ENCODE data around the gene IL34. TPM values are rescaled to one million over a fixed set of nuclear protein-coding genes. Genes with fewer than 3 reads are reported as not detected.

IL34 gene
- polyA plus RNA-seq, 1 experiment: 3.0 TPM

GRCh38 chr16:70678121-70678897, 31.9 kb downstream of the IL34 start:
- DNase-seq (ENCODE audit: low read depth, low spot score): no peak
- ChIA-PET POLR2A (no interaction called here), CTCF (interaction anchor here (2.7 to 3.9 kb wide), 2 partner anchors 60 to 93 kb away, joined by 17 to 68 read pairs; no protein-coding TSS in a partner anchor)
- no peak for TF ChIP-seq CTCF (IDR thresholded peaks at IDR 0.05; ENCODE audit: low read depth, low read length)
- no peaks in the 10 kb centered on the region for H3K27me3 ChIP-seq (ENCODE audit: control insufficient read depth, insufficient read depth, low read length)
- H3K27ac ChIP-seq (ENCODE audit: low read depth, low read length): no peak overlapping the region
- H3K9me3 ChIP-seq (ENCODE audit: control insufficient read depth, insufficient read depth, low read length): no peaks in the 10 kb centered on the region; the same call in 1 of the 2 replicates
- no peak overlapping the region for H3K4me3 ChIP-seq (ENCODE audit: low read depth, low read length)

- no peak for DNase-seq (ENCODE audit: low read depth, low spot score)
- CTCF ChIA-PET: interaction anchor here (0.8 to 3.9 kb wide), 7 partner anchors 59 to 97 kb away, joined by 3 to 68 read pairs (median 4); no protein-coding TSS in a partner anchor
- no peaks in the 10 kb centered on the region; the same call in 1 of the 2 replicates for H3K9me3 ChIP-seq (ENCODE audit: control insufficient read depth, insufficient read depth, low read length)
- H3K27ac ChIP-seq (ENCODE audit: low read depth, low read length): no peak overlapping the region
- POLR2A ChIA-PET: no interaction called here
- H3K4me3 ChIP-seq (ENCODE audit: low read depth, low read length): no peak overlapping the region
- no peaks in the 10 kb centered on the region for H3K27me3 ChIP-seq (ENCODE audit: control insufficient read depth, insufficient read depth, low read length)
- no peak for TF ChIP-seq CTCF (IDR thresholded peaks at IDR 0.05; ENCODE audit: low read depth, low read length)
These were observed 32.7 kb downstream of the IL34 start for GRCh38 chr16:70678898-70679670.

GRCh38 chr16:70679671-70680494, 33.5 kb downstream of the IL34 start:
- H3K27me3 ChIP-seq (ENCODE audit: control insufficient read depth, insufficient read depth, low read length): no peaks in the 10 kb centered on the region
- no peak for DNase-seq (ENCODE audit: low read depth, low spot score)
- H3K9me3 ChIP-seq (ENCODE audit: control insufficient read depth, insufficient read depth, low read length): no peaks in the 10 kb centered on the region; the same call in 1 of the 2 replicates
- no peak overlapping the region for H3K4me3 ChIP-seq (ENCODE audit: low read depth, low read length)
- ChIA-PET POLR2A (no interaction called here), CTCF (interaction anchor here (0.8 to 3.9 kb wide), 7 partner anchors 59 to 96 kb away, joined by 3 to 68 read pairs (median 4); no protein-coding TSS in a partner anchor)
- no peak overlapping the region for H3K27ac ChIP-seq (ENCODE audit: low read depth, low read length)
- TF ChIP-seq CTCF (IDR thresholded peaks at IDR 0.05; ENCODE audit: low read depth, low read length): peak; percentile 13

- H3K27ac ChIP-seq (ENCODE audit: low read depth, low read length): no peak overlapping the region
- CTCF ChIA-PET: interaction anchor here (1.4 to 3.9 kb wide), 3 partner anchors 58 to 90 kb away, joined by 4 to 68 read pairs (median 17); no protein-coding TSS in a partner anchor
- H3K4me3 ChIP-seq (ENCODE audit: low read depth, low read length): no peak overlapping the region; the same call in 1 of the 2 replicates
- no peak for DNase-seq (ENCODE audit: low read depth, low spot score)
- no peaks in the 10 kb centered on the region for H3K27me3 ChIP-seq (ENCODE audit: control insufficient read depth, insufficient read depth, low read length)
- no peak for TF ChIP-seq CTCF (IDR thresholded peaks at IDR 0.05; ENCODE audit: low read depth, low read length)
- POLR2A ChIA-PET: no interaction called here
- no peaks in the 10 kb centered on the region; the same call in 1 of the 2 replicates for H3K9me3 ChIP-seq (ENCODE audit: control insufficient read depth, insufficient read depth, low read length)
These were observed 34.4 kb downstream of the IL34 start for GRCh38 chr16:70680495-70681381.
